AG09309 (cell line): ENCODE data around the gene ERFL.

Experiments
- DNase-seq: peaks from one replicate; pipeline ENCODE4 v3.0.0-alpha.2; 2010; ENCODE audit warnings: low read depth
- H3K4me3 ChIP-seq: 2 replicates; pipeline ENCODE4 v1.5.1; 2011; ENCODE audit warnings: mild to moderate bottlenecking, low read depth, low read length, moderate library complexity; ENCODE audit not compliant: control insufficient read depth
- CTCF ChIP-seq: IDR thresholded peaks from 2 replicates; pipeline ENCODE4 v1.5.1; 2011; ENCODE audit warnings: mild to moderate bottlenecking, low read depth, low read length, inconsistent platforms; ENCODE audit not compliant: insufficient read depth, control insufficient read depth; ENCODE audit errors: missing control alignments

The ERFL gene

DNA sequence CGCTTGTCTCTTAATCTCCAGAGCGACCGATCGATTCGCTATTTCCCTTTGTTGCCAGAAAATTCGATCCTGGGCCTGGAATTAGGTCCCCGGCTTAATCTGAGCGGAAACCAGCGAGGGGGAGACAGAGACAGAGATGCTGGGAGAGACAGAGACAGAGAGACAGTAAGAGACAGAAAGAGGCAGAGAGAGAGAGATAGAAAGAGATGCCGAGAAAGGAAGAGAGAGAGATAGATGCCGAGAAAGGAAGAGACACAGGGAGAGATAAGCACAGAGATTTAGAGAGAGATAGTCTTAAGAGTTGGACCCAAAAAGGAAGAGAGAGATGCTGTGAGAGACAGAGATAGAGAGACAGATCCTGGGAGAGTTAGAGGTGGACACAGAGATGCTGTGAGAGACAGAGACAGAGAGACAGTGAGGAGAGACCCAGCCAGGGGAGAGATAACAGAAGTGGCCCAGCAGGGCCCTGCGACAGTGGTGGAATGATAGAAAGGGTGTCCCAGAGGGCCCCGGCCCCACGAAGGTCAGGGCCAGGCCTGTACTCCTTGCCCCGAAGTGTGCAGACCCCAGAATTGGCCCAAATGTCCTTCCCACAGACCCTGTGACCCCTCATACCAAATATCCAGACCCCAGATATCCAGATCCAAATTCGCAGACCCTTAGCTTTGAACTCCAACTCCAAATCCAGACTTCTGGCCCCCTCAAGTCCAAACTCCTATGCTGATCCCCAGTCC lies 1.3 kb downstream of the ERFL start:
- no peak overlapping the region for H3K4me3 ChIP-seq
- DNase-seq: no peak
- TF ChIP-seq CTCF: no peak

GRCh38 chr19:41926028-41926762 lies 2.1 kb downstream of the ERFL start:
- DNase-seq: no peak
- no peak for TF ChIP-seq CTCF
- H3K4me3 ChIP-seq: no peak overlapping the region

GRCh38 chr19:41925208-41926003 lies 2.8 kb downstream of the ERFL start:
- no peak overlapping the region for H3K4me3 ChIP-seq
- no peak for TF ChIP-seq CTCF
- no peak for DNase-seq

GRCh38 chr19:41924151-41925145 lies 3.8 kb downstream of the ERFL start:
- H3K4me3 ChIP-seq: no peak overlapping the region
- TF ChIP-seq CTCF: no peak
- DNase-seq: no peak

DNA sequence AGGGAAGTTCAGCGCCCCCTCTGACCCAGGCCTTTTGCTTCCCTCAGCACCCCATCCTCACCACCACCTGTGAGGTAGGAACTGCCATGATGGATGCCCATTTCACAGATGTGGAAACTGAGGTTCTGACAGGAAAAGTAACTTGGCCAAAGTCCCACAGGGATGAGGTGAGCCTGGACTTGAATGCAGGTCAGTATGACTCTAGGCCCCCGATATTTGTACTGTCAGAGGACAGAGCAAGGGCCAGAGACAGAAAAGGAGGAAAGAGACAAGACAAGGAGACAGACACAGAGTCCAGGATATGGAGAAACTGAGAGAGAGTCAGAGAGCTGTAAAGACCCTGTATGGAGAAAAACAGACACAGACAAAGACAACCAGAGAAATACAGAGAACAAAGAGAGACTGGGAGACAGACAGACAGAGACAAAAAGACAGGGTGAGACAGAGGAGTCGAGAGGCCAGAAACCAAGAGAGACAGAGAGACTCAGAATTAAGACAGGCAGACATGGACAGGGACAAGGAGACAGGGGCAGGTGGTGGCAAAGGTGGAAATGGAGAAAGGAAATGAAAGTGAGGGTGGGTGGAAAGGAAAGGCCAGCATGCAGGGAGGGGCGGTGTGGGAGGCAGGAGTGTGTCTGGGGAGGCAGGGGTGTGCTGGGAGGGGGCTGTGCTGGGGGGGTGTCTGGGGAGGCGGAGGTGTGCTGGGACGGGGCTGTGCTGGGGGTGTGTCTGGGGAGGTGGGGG lies 5.0 kb downstream of the ERFL start:
- H3K4me3 ChIP-seq: no peak overlapping the region
- no peak for DNase-seq

More for the DNA sequence above, 5.0 kb downstream of the ERFL start:
- TF ChIP-seq CTCF: no peak
